GM19324 (cell line): ENCODE measurements around the gene GNAI3.
A peak's percentile ranks its signal among the peaks of the same experiment; 100 is the strongest.

Experiments
- ATAC-seq: cut with Tn5 transposase; IDR thresholded peaks from one replicate; pipeline ENCODE4 v1.9.1; 2021; ENCODE audit warnings: mild to moderate bottlenecking, moderate library complexity; ENCODE audit not compliant: unreplicated experiment, low FRiP score

Gene GNAI3

DNA sequence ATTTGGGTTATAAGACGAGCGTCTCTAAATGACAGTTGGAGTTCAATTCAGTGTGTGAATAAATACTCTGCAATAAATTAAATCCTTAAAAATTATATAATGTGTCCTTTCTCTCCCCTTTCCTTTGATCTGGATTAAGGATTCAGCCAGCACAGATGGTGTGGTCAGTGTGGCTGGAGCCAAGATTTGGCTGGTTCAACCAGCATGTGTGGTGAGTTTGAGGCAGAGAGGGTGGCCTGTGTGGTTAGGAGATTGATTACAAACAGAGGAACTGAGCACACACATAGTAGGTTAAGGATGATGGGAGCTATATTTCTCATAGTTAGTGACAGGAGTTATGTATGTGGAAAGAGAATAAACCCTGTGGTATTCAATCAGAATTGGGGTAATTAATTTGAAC is 24.7 kb upstream of the GNAI3 start:
- ATAC-seq, result no peak

- no peak for ATAC-seq
Observed at GRCh38 chr1:109527098-109527811, 21.2 kb upstream of the GNAI3 start.

- ATAC-seq, result no peak
Observed at GRCh38 chr1:109527846-109528695, 20.3 kb upstream of the GNAI3 start.

GRCh38 chr1:109528712-109529111 is 19.7 kb upstream of the GNAI3 start:
- ATAC-seq, result no peak

- no peak for ATAC-seq
Observed at GRCh38 chr1:109529881-109530456, 18.4 kb upstream of the GNAI3 start.

- no peak for ATAC-seq
Observed at GRCh38 chr1:109530457-109531087, 17.8 kb upstream of the GNAI3 start.

DNA sequence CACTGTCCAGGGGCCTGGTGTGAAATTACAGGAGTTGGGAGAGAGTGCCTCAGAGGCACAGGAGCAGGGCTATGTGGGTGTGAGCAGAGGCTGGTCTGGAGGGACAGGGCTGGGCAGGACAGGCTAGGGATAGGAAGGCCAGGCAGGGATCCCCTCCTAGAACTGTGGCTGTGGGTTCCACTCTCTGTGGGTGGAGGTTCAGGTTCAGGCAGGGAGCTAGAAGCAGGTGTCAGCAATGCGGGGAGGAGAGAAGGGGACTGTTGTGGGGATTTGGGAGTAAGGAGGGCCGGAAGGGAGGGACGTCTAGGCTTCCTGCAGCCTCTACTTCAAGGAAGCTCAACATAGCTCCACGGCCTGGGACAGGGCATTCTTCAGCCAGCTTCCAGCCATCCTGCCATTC is 17.0 kb upstream of the GNAI3 start:
- no peak for ATAC-seq

GRCh38 chr1:109531826-109532364 is 16.5 kb upstream of the GNAI3 start:
- no peak for ATAC-seq

DNA sequence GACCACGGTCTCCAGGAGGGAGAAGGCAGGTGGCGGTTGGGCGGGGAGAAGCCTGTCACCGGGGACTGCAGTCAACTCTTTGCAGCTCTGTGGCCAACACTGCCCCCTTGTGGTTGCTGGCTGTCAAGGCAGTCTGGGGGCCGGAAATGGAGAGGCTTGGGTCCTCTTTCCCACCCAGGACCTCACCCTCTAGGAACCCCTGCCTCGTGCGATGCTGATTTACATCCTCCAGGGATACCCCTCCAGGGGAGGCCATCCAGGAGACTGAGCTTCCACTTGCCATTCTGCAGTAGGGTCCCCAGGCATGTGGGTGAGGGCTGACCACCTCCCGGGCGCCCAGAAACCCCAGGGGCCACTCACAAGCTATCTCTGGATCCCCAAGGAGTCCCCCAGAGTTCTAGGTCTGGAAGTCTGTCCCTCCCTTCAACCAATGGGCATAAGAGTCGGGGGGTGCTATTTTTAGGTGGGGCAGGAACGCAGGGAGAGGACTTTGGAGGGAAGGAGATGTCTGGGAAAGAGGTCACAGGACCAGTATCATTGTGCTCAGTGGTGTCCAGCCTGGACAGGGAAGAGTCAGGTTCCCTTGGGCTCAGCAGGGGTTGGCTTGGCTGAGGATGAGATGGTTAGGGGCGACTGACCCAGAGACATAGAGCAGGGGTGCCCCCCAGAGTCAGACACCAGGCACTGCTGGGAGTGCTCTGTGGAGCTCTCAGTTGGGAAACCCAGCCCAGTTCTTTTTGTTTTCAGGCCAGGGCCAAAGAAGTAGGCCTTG is 15.9 kb upstream of the GNAI3 start:
- peak; percentile 40 for ATAC-seq

DNA sequence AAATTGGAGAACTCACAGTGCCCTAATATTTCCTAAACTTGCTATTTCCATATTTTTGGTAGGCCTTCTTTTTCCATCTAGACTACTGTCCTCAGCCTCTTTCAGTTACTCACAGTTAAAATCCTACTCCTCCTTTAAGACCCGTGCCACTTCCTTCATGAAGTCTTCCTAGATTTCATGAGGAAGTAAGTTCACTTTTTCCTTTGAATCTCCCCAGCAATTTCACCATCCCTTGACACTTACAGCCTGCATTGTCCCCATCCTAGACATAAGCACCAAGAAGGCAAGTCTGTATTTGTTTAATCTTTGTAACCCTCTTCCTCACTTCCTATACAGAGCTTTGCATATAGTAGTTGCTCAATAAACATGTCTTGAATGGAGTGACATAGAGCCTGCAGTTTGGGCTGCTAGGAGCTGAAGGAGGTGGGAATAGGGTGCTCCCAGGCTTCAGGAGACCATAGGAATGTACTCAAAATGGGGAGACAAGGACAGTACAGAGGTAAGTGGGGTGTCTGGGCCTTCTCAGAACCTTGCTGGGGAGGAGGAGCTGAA is 14.0 kb upstream of the GNAI3 start:
- ATAC-seq, result no peak

DNA sequence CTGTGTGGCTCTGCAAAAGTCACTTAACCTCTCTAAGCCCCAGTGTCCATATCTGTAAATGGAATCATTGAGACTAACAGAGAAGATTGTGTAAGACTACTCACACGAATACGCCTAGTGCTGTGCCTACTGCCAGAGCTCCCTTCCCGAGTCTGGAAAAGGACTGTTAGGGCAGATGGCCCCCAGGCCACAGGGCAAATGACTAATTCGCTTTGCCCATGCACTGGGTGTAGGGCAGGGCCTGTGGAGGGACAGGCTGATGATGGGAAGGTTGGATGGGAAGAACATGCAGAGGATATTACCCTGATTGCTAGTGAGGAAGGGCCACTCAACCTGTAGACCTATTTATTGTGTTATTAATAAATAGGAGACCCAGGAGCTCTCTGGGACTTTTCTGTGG is 12.9 kb upstream of the GNAI3 start:
- no peak for ATAC-seq

GRCh38 chr1:109535971-109536491 is 12.4 kb upstream of the GNAI3 start:
- ATAC-seq, result no peak

- no peak for ATAC-seq
Observed at GRCh38 chr1:109537450-109538178, 10.8 kb upstream of the GNAI3 start.

GRCh38 chr1:109538827-109539555 is 9.4 kb upstream of the GNAI3 start:
- no peak for ATAC-seq

DNA sequence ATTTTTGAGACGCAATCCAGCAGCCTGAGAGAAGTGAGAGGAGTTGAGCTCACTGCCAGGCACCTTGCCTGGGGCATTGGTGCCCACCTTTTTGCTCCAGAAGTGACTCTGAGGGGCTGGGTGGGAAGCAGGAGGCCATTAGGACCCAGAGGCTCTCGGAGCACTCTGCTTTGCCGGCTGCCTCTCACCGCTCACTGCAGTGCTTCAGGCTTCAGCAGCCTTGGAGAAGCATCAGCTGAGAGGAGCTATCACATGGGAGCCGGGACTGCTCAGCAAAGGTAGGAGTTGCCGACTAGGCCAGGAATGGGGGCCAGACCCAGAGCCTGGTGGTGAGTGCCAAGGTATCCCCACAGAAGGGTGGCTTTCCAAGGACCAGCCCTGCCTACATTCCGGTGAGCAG is 8.7 kb upstream of the GNAI3 start, which contains the start of gene GPR61:
TSS of gene GPR61 (plus strand) at position 197 of the 400 bp plus-strand sequence. CDS start 3,151 bp downstream, outside the sequence.
- ATAC-seq, result no peak

DNA sequence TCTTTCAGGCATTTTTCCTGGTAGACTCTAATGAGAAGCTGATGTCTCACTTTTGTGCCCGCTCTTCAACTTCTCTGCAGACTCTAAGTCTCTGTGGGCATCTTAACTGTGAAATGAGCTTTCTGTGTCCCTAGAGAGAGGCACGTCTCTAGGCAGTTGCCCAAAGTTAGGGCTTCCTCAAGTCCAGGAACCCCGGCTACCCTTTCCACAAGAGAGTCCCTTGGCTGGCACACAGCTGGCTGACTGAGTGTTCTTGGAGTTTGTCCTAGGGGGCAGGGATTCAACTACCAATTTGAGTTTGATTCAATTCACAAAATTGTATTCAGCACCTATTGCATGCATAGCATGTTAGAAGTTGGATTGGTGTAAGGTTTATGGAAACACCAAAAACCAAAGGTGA is 7.3 kb upstream of the GNAI3 start:
- no peak for ATAC-seq

DNA sequence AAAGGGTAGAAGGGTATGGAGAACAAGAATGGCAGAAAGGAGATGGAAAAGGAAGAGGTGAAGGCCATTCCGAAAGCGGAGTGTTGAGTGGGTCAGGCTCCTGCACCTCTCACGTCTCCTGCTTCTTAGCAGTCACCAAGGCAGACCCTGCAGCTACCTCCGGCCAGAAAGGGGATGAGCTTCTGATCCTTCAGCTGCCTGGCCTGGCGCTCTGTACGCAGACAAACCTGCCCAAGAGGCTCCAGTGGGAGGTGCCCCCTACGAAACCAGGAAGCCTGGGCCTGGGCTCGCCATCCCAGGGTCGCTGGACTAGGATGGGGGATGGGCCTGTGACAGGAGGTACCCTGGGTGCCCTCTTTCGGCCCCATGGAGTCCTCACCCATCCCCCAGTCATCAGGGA is 5.8 kb upstream of the GNAI3 start:
- no peak for ATAC-seq
